Esophagus (tissue), 2 donors: ENCODE measurements around the gene DENND2C. TPM values are rescaled to one million over a fixed set of nuclear protein-coding genes. Genes with fewer than 3 reads are reported as not detected.

Experiments
- H3K27ac ChIP-seq, 2 donors: one replicate each; pipeline ENCODE4 v1.5.1; 2013; ENCODE audit warnings: low read depth in 2 of 2, mild to moderate bottlenecking in 2 of 2, inconsistent platforms in 1 of 2, low read length in 1 of 2, moderate library complexity in 1 of 2
- H3K27me3 ChIP-seq, 2 donors: one replicate each; pipeline ENCODE4 v1.6.1; 2013; ENCODE audit warnings: low read length in 2 of 2, control low read depth in 1 of 2, mild to moderate bottlenecking in 1 of 2; ENCODE audit not compliant: insufficient read depth in 2 of 2, control insufficient read depth in 1 of 2
- H3K36me3 ChIP-seq, 2 donors: one replicate each; pipeline ENCODE4 v1.6.1; 2013; ENCODE audit warnings: low read length in 1 of 2; ENCODE audit not compliant: control insufficient read depth in 2 of 2, insufficient read depth in 2 of 2
- H3K4me1 ChIP-seq, 2 donors: one replicate each; pipeline ENCODE4 v1.6.1; 2013; ENCODE audit warnings: low read length in 1 of 2; ENCODE audit not compliant: control insufficient read depth in 2 of 2, insufficient read depth in 2 of 2
- H3K4me3 ChIP-seq, 2 donors: one replicate each; pipeline ENCODE4 v1.5.1; 2013; ENCODE audit warnings: low read length in 2 of 2, mild to moderate bottlenecking in 2 of 2, low read depth in 1 of 2, moderate library complexity in 1 of 2
- H3K9me3 ChIP-seq, 2 donors: one replicate each; pipeline ENCODE4 v1.6.1; 2013; ENCODE audit warnings: mild to moderate bottlenecking in 2 of 2, low read depth in 1 of 2, low read length in 1 of 2, moderate library complexity in 1 of 2; ENCODE audit not compliant: control insufficient read depth in 2 of 2, insufficient read depth in 1 of 2
- WGBS, 2 donors: extraction: QIAGEN DNeasy Blood & Tissue Kit; methylation state at CpG; one replicate each; pipeline ENCODE4 v1.1.7; 2013; 5-methylcytosine and 5-hydroxymethylcytosine counted together
- polyA plus RNA-seq, 2 donors: library from polyadenylated mRNA; stranded (reverse); fragments of 200-250 nt; gene quantifications; one replicate each; pipeline ENCODE4 v1.2.3, GENCODE V29; 2013
- donor health status: healthy with polysubstance abuse.
- donor health status: Bipolar disorder and iron deficiency.

The DENND2C gene, protein sequence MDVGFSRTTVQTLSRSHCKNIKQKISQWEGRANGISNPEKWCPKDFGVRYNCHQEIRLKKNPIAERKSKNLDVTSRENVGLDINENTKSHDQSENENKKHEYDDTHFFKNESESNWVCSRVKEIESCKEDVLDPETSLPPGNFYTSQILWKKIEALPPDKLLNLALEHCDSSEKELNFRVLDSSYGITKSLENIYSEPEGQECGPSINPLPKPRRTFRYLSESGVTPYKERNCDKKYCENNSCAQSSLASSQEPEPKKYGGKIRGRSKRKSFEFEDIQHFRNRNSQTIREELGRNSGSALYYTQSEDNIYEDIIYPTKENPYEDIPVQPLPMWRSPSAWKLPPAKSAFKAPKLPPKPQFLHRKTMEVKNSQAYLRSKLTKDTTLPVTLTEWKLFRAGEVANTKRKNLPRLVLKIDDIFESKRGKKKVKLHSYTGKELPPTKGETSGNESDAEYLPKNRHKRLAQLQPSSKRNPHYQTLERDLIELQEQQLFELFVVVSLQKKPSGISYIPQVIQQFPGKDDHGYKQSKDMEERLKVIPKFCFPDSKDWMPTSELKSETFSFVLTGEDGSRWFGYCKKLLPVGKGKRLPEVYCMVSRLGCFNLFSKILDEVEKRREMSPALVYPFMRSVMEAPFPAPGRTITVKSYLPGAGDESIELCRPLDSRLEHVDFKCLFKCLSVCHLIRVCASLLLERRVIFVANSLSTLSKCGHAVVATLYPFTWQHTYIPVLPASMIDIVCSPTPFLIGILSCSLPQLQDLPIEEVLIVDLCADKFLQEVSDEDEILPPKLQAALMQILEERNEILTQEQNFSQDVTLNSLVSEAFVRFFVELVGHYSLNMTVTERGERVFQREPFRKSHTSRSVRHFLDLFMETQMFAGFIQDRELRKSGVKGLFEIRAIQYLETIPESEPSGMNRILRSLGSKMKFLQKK
- 10 to 100 TPM; 21.4 to 35.6 TPM for polyA plus RNA-seq

DNA sequence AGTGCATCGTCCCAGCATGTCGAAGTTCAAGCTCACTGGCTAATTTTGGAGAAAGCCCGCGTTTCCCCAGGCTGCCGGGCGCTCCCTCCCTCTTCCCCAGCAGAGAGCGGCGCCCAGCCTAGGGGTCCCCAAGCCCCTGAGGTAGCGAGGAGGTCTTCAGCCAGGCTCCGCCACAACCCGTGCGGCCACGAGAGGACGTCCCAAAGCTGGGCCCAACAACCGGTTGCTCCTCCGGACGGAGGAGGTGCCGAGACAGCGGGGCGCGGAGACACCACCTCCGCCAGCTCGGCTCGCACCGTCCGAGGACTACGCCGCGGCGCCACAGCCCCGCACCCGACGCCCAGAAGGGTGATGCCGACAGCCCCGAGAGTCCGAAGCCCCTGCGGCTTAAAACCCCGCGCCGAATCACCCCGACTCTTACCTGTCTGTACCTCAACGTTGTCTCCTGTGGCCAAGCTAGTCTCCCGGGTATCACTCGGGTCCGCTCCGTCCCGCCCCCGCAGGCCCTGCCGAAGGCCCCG lies at the start of gene DENND2C:
DENND2C (minus strand) TSS at position 488 of the 521 bp plus-strand sequence. CDS start 44,065 bp downstream, outside the sequence.
- Histone ChIP-seq H3K4me1 (no peaks in the 10 kb centered on the region), H3K27me3 (no peaks in the 10 kb centered on the region), H3K4me3 (peak within 1 kb of the TSS; percentile 88 to 91), H3K9me3 (no peaks in the 10 kb centered on the region), H3K27ac (peak within 1 kb of the TSS; percentile 86 to 99), H3K36me3 (no peaks in the 10 kb centered on the region)
- 1% methylated on average over 49 to 50 of the region's 50 CpGs for WGBS, 2 donors

DNA sequence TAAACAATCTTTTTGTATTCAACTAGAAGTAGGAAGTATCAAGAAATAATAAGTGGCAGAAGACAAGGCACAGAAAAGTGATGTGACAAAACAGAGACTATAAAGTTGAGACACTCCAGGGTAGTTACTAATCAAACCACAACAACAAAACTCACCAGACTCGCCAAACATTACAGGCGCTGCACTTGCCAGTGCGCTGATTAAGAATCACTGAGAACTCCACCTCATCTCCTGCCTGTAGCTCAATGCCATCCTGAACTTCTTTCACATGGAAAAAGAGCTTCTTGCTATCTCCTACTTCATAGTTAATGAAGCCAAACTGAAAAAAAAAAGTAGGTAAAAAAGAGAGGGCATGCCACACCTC lies 49.6 kb upstream of the DENND2C start:
- H3K4me1 ChIP-seq: no peaks in the 10 kb centered on the region
- peak overlapping the region; percentile 29 to 52 for H3K27ac ChIP-seq
- peaks cover 14 to 16% of the 10 kb centered on the region in 2 donors for H3K36me3 ChIP-seq
- 72 to 91% methylated on average over 3 of the region's 3 CpGs for WGBS, 2 donors
- H3K9me3 ChIP-seq: no peaks in the 10 kb centered on the region
- H3K27me3 ChIP-seq: no peaks in the 10 kb centered on the region
- peak overlapping the region in 1 of 2 donors; percentile 11 for H3K4me3 ChIP-seq

DNA sequence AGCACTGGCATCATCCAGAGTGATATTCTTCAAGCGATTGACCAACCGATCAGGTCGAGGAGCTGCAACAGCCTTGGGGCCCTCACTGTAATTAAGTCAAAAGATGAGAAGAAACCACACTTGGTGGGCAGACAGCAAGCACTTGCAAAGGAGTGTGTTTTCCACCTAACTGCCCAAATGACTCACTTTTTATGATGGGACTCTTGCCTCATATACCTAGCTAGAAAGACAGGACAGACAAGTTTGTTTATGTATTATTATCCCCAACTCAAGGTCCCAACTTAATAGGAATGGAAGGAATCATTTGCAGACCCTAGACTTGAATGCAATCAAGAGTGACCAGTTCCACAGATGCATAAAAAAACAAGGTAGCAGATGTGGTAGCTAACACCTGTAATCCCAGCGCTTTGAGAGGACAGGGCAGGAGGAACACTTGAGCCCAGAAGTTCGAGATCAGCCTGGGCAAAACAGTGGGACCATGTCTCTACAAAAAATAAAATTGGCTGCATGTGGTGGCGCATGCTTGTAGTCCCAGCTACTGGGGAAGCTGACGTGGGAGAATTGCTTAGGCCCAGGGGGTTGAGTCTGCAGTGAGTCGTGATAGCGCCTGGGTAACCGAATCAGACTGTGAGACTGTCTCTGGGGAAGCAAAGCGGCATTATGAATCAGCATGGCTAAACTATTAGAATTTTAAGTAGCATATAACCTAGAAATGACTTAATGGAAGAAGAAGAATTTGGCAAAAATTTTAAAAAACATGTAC lies 49.0 kb upstream of the DENND2C start:
- H3K27ac ChIP-seq: peak overlapping the region; percentile 54 to 94
- H3K36me3 ChIP-seq: peaks cover 14 to 16% of the 10 kb centered on the region in 2 donors
- no peaks in the 10 kb centered on the region for H3K9me3 ChIP-seq
- H3K27me3 ChIP-seq: no peaks in the 10 kb centered on the region
- WGBS, 2 donors: 86% methylated on average over 11 of the region's 11 CpGs
- H3K4me3 ChIP-seq: peak overlapping the region in 1 of 2 donors; percentile 11
- H3K4me1 ChIP-seq: no peaks in the 10 kb centered on the region

DNA sequence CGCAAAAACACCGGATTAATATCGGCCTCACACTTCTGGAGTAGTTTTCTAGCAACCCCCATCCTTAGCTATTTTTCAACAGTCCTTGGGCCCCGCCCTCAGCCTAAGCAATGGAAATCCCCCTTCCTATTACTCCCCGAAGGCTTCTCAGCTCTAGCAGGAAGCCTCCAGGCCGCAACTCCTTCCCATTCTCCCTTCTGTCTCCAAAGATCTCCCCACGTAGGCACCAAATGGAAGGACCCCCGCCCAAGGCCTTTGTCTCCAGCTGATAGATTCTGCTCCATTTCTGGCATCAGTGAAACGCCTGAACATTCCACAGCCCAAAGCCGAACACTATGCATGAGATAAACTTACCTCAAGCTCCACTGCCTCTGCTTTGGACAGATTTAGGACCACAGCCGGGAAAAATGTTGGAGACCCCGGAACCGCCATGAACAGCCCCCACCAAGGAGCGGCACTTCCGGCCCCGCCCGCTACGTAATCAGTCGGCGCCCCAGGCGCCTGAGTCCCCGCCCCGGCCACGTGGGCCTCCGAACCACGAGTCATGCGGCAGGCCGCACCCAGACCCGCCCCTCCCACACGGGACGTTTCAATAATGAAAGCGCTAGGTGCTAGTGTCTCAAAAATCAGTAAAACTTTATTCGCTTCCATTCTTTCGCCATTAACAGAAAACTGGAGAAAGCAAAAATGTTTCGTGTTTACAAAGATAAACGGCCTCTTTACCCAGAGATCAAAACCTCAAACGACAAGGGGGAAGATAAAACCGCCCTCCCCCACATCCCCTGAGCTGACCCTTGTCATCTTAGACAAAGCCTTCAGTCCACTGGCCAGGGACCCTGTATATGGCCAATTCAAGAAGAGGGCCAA lies 46.7 kb upstream of the DENND2C start, which contains the start of gene NRAS:
NRAS (minus strand) TSS at position 468 of the 867 bp plus-strand sequence. CDS start 611 bp downstream, outside the sequence.
- Histone ChIP-seq H3K36me3 (peaks cover 13 to 14% of the 10 kb centered on the region in 2 donors), H3K9me3 (no peaks in the 10 kb centered on the region), H3K4me1 (no peaks in the 10 kb centered on the region), H3K27me3 (no peaks in the 10 kb centered on the region), H3K27ac (peak within 1 kb of the TSS; percentile 84 to 97), H3K4me3 (peak within 1 kb of the TSS; percentile 71 to 93)
- WGBS, 2 donors: 0 to 1% methylated on average over 38 of the region's 38 CpGs

DNA sequence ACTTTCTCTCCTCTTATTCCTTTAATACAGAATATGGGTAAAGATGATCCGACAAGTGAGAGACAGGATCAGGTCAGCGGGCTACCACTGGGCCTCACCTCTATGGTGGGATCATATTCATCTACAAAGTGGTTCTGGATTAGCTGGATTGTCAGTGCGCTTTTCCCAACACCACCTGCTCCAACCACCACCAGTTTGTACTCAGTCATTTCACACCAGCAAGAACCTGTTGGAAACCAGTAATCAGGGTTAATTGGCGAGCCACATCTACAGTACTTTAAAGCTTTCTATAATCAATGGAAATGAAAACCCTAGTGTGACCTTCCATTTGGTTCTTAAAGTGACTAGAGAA lies 46.1 kb upstream of the DENND2C start:
- Histone ChIP-seq H3K27ac (peak overlapping the region in 1 of 2 donors; percentile 97), H3K9me3 (no peaks in the 10 kb centered on the region), H3K4me3 (peak overlapping the region; percentile 71 to 93), H3K36me3 (peaks cover 9 to 10% of the 10 kb centered on the region in 2 donors), H3K4me1 (no peaks in the 10 kb centered on the region), H3K27me3 (no peaks in the 10 kb centered on the region)
- WGBS, 2 donors: 29 to 34% methylated on average over 4 of the region's 4 CpGs

DNA sequence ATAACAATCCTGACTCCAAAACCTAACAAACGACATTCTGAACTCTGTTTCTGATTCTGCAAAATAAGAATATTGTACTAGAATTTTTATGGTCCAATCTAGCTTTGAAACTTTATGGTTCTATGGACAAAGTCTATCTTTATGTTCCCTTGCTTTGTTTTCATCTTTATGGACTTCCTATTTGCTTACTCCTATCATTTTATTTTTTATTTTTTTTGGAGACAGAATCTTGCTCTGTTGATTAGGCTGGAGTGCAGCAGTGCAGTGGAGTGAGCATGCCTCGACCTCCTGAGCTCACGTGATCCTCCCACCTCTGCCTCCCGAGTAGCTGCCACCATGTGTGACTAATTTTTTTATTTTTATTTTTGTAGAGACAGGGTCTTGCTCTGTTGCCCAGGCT lies 43.1 kb upstream of the DENND2C start:
- Histone ChIP-seq H3K27ac (no peak overlapping the region), H3K36me3 (peaks cover 0 to 2% of the 10 kb centered on the region in 2 donors), H3K4me1 (no peaks in the 10 kb centered on the region), H3K27me3 (no peaks in the 10 kb centered on the region), H3K4me3 (no peak overlapping the region), H3K9me3 (no peaks in the 10 kb centered on the region)
- 82 to 85% methylated on average over 4 of the region's 4 CpGs for WGBS, 2 donors

DNA sequence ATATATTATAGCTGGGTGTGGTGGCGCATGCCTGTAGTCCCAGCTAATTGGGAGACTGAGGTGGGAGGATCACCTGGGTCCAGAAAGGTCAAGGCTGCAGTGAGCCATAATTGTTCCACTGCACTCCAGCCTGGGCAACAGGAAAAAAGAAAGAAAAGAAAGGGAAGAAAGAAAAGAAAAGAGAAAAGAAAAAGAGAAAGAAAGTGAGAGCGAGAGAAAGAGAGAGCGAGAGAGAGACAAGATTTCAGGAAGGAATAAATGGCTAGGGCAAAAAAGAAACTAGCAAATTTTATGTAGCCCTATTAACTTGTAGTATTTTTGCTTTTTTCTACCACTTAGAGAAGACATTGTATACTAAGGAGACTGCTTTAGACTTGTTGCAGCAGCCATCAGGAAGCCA lies 40.5 kb upstream of the DENND2C start:
- Histone ChIP-seq H3K36me3 (peaks cover 0 to 2% of the 10 kb centered on the region in 2 donors), H3K4me3 (no peak overlapping the region), H3K27ac (no peak overlapping the region), H3K27me3 (no peaks in the 10 kb centered on the region), H3K4me1 (no peaks in the 10 kb centered on the region), H3K9me3 (no peaks in the 10 kb centered on the region)
- 98 to 100% methylated on average over 3 of the region's 3 CpGs for WGBS, 2 donors

DNA sequence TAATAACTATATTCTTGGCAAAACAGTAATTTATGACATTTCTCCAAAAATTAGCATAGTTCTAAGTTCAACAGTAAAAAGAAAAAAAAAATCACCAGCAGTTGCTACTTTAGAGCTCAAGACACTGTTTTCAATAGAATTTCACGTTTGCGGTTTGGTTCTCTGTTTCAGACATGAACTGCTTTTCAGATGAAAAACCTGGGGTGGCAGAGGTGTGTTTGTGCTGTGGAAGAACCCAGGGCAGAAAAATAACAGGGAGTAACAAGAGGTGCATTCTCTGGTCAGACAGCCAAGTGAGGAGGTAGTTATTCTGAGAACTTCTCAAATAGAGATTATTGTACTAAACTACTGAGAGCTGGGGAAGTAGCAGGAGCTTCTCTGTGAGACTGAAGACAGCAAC lies 37.8 kb upstream of the DENND2C start:
- no peak overlapping the region for H3K4me3 ChIP-seq
- no peak overlapping the region for H3K27ac ChIP-seq
- WGBS, 2 donors: 86 to 89% methylated on average over 2 of the region's 2 CpGs
- H3K9me3 ChIP-seq: no peaks in the 10 kb centered on the region
- no peaks in the 10 kb centered on the region for H3K27me3 ChIP-seq
- H3K4me1 ChIP-seq: no peaks in the 10 kb centered on the region
- peaks cover 0 to 2% of the 10 kb centered on the region in 2 donors for H3K36me3 ChIP-seq
